Activated CD4-positive, CD25-positive, alpha-beta regulatory T cell treated with anti-CD3 and anti-CD28 coated beads, Interleukin-2, amount 50 U/mL, for 16 hours (primary cell): ENCODE data around the gene RBM44.

Experiments
- DNase-seq: peaks from one replicate; pipeline ENCODE4 v3.0.0-alpha.2; 2020; ENCODE audit warnings: low read depth, low spot score

Gene RBM44

DNA sequence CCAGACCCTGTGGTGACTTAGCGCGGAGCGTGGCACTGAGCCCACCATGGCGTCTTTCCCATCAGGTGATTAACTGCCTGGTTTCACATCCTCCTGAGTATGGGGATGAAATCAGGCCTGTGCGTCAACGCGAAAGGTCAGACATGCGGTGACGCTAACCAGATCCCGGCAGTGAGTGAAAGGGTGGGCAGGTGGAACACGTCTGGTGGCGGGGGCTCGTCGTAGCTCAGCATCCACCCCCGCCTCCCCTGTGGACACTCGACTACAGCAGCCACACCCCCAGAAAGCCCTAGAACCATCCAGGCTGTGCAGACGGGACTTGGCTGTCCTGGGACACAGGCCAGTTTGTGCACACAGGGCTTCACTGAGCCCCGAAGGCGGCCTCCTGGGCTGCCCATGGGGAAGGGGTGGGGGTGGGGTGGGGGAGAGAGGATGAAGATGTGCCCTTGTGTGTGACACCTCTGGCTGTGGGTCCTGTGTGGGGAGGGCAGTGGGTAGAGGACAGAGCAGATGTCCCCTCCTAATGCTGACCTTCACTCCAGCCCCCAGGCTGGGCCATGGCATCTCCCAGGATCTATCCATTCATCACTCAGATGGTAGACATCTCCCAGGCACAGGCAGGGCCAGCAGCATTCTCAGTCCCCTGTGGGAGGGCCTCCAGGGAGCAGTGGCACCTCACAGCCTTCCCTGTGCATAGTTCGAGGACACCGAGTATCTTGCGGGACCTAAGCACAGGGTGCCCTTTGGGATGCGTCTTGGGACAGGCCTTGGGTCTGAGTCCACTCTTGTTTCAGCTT is 88.3 kb downstream of the RBM44 start:
- DNase-seq: no peak

GRCh38 chr2:237888389-237888788 is 89.8 kb downstream of the RBM44 start:
- DNase-seq: no peak

DNA sequence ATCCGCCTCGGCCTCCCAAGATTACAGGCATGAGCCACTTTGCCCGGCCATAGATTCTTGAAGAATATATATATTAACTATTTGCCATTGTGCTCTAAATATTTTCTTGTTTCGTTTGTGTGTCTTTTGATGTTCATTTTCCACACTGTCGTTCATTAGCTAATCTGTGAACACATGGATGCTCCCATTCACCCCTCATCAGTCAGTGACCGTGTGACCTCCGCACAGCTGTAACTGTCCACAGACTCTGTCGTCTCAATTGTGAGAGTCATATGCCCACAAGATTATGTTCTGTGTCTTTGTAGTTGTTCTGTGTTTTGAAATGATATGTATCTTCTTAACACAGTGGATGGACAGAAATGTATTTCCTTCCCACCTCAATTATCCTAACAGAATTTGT is 90.4 kb downstream of the RBM44 start:
- no peak for DNase-seq

- no peak for DNase-seq
These were observed 91.2 kb downstream of the RBM44 start for GRCh38 chr2:237889811-237890210.
